SK-N-SH (cell line): ENCODE data around the gene TPST2.

Source experiments
- CTCF ChIP-seq: fragments of 200-600 bp; sonication (generic); IDR thresholded peaks from 2 replicates; pipeline ENCODE4 v1.6.1; 2017; ENCODE audit warnings: antibody characterized with exemption, mild to moderate bottlenecking, moderate library complexity
- EP300 ChIP-seq, 2 experiments: IDR thresholded peaks; 2 replicates each; pipeline versions ENCODE4 v1.4.0 to v1.6.1; 2012; ENCODE audit warnings: borderline replicate concordance in 1 of 2, low read depth in 1 of 2, low read length in 1 of 2
- EZH2phosphoT487 ChIP-seq: fragments of 200-600 bp; sonication (generic); IDR thresholded peaks from 2 replicates; pipeline ENCODE4 v1.6.1; 2017; ENCODE audit warnings: low read depth, mixed run types, mild to moderate bottlenecking, antibody characterized with exemption, moderate library complexity, borderline replicate concordance
- FOXM1 ChIP-seq: IDR thresholded peaks from 2 replicates; pipeline ENCODE4 v1.4.0; 2012; ENCODE audit warnings: low read depth, mild to moderate bottlenecking
- GABPA ChIP-seq: IDR thresholded peaks from 2 replicates; pipeline ENCODE4 v1.4.0; 2012; ENCODE audit warnings: low read depth, mild to moderate bottlenecking
- MAX ChIP-seq: IDR thresholded peaks from 2 replicates; pipeline ENCODE4 v1.4.0; 2012; ENCODE audit warnings: low read depth
- PBX3 ChIP-seq: IDR thresholded peaks from 2 replicates; pipeline ENCODE4; 2012
- POLR2AphosphoS5 ChIP-seq: IDR thresholded peaks from 2 replicates; pipeline ENCODE4 v1.6.1; 2012; ENCODE audit warnings: low read depth, low read length
- SIN3A ChIP-seq: IDR thresholded peaks from 2 replicates; pipeline ENCODE4 v1.6.1; 2012; ENCODE audit warnings: low read depth, mild to moderate bottlenecking, low read length, moderate library complexity, borderline replicate concordance
- TAF1 ChIP-seq: IDR thresholded peaks from 2 replicates; pipeline ENCODE4 v1.6.1; 2012; ENCODE audit warnings: low read depth, mild to moderate bottlenecking, low read length, moderate library complexity, borderline replicate concordance
- ZBTB33 ChIP-seq: IDR thresholded peaks from 2 replicates; pipeline ENCODE4 v1.4.0; 2012; ENCODE audit warnings: low read depth, borderline replicate concordance

- TF ChIP-seq POLR2AphosphoS5 = no peak
- TF ChIP-seq SIN3A = no peak
- TF ChIP-seq CTCF = no peak
- TF ChIP-seq PBX3 = no peak
- no peak for TF ChIP-seq EP300 (IDR thresholded peaks at IDR 0.05; ENCODE audit: borderline replicate concordance in 1 of 2, low read depth in 1 of 2, low read length in 1 of 2)
- no peak for TF ChIP-seq EZH2phosphoT487
- no peak for TF ChIP-seq GABPA
- TF ChIP-seq TAF1 = no peak
- no peak for TF ChIP-seq ZBTB33
- TF ChIP-seq FOXM1 = no peak
- no peak for TF ChIP-seq MAX
Measured at GRCh38 chr22:26593763-26594162, 3.8 kb upstream of the TPST2 start.
